HEK293 (cell line): ENCODE results near the gene PSPH.
A peak's percentile ranks its signal among the peaks of the same experiment; 100 is the strongest.

Experiments
- CTCF ChIA-PET: fragments of 350-600 bp; formaldehyde crosslinking; extraction: SDS; loops from one replicate; lab custom pipeline; 2021; ENCODE audit warnings: antibody characterized with exemption; lab: Yijun Ruan, JAX
- POLR2A ChIA-PET: fragments of 300-600 bp; formaldehyde crosslinking; extraction: SDS; loops from one replicate; lab custom pipeline; 2020; ENCODE audit warnings: antibody characterized with exemption, inconsistent platforms; lab: Yijun Ruan, JAX
- H3K27ac ChIP-seq: fragments of 200-500 bp; sonication (Bioruptor generic); 2 replicates; pipeline ENCODE4 v1.5.1; 2014; ENCODE audit warnings: low read depth, low read length, control low read depth, inconsistent platforms; ENCODE audit errors: extremely low read depth
- H3K36me3 ChIP-seq, 2 experiments: fragments of 200-500 bp in 1 of 2; sonication (Bioruptor generic) in 1 of 2; 1 replicate in 1 of 2; 2 replicates in 1 of 2; pipeline ENCODE4 v1.5.1; 2014 to 2017; ENCODE audit warnings: inconsistent platforms in 2 of 2, low read length in 2 of 2; ENCODE audit not compliant: control insufficient read depth in 2 of 2, insufficient read depth in 1 of 2
- H3K4me1 ChIP-seq: fragments of 200-500 bp; sonication (Bioruptor generic); 2 replicates; pipeline ENCODE4 v1.5.1; 2014; ENCODE audit warnings: mild to moderate bottlenecking, low read length, inconsistent platforms; ENCODE audit not compliant: control insufficient read depth, insufficient read depth
- H3K4me3 ChIP-seq: 2 replicates; pipeline ENCODE4 v1.5.1; 2011; ENCODE audit warnings: low read depth, mild to moderate bottlenecking, control low read depth, low read length, moderate library complexity
- H3K9me3 ChIP-seq: fragments of 200-500 bp; sonication (Bioruptor generic); 2 replicates; pipeline ENCODE4 v1.5.1; 2014; ENCODE audit warnings: low read depth, low read length, inconsistent platforms; ENCODE audit not compliant: control insufficient read depth, insufficient read depth
- INSM2 ChIP-seq: fragments of 450-650 bp; formaldehyde crosslinking; IDR thresholded peaks from 2 replicates; pipeline ENCODE4 v1.5.1; 2016; ENCODE audit warnings: missing biosample characterization, missing genetic modification characterization
- KLF10 ChIP-seq: fragments of 450-650 bp; IDR thresholded peaks from 2 replicates; pipeline ENCODE4 v1.5.1; 2018; ENCODE audit warnings: missing biosample characterization, mild to moderate bottlenecking, missing genetic modification characterization
- OSR2 ChIP-seq: fragments of 450-650 bp; formaldehyde crosslinking; IDR thresholded peaks from 2 replicates; pipeline ENCODE4 v1.5.1; 2016; ENCODE audit warnings: missing biosample characterization, missing genetic modification characterization
- PRDM10 ChIP-seq: fragments of 450-650 bp; formaldehyde crosslinking; IDR thresholded peaks from 2 replicates; pipeline ENCODE4 v1.5.1; 2016; ENCODE audit warnings: missing biosample characterization, missing genetic modification characterization
- REST ChIP-seq: fragments of 450-650 bp; formaldehyde crosslinking; IDR thresholded peaks from 2 replicates; pipeline ENCODE4 v1.5.1; 2016; ENCODE audit warnings: missing biosample characterization, missing genetic modification characterization
- TRIM28 ChIP-seq: IDR thresholded peaks from 2 replicates; pipeline ENCODE4 v1.6.1; 2011; ENCODE audit warnings: low read length, control low read depth, borderline replicate concordance
- ZEB2 ChIP-seq: fragments of 450-650 bp; formaldehyde crosslinking; IDR thresholded peaks from 2 replicates; pipeline ENCODE4 v1.5.1; 2016; ENCODE audit warnings: missing biosample characterization, missing genetic modification characterization
- ZFP69B ChIP-seq: fragments of 450-650 bp; formaldehyde crosslinking; IDR thresholded peaks from 2 replicates; pipeline ENCODE4 v1.5.1; 2016; ENCODE audit warnings: missing biosample characterization, missing genetic modification characterization
- ZNF23 ChIP-seq: fragments of 450-650 bp; formaldehyde crosslinking; IDR thresholded peaks from 2 replicates; pipeline ENCODE4 v1.5.1; 2016; ENCODE audit warnings: missing biosample characterization, missing genetic modification characterization, borderline replicate concordance
- ZNF341 ChIP-seq: fragments of 450-650 bp; formaldehyde crosslinking; IDR thresholded peaks from 2 replicates; pipeline ENCODE4; 2016; ENCODE audit warnings: low read depth, missing biosample characterization, missing genetic modification characterization
- ZNF366 ChIP-seq: fragments of 450-650 bp; formaldehyde crosslinking; conservative IDR thresholded peaks from 2 replicates; pipeline ENCODE4 v1.5.1; 2016; ENCODE audit warnings: missing biosample characterization, missing genetic modification characterization
- ZNF394 ChIP-seq: fragments of 450-650 bp; formaldehyde crosslinking; IDR thresholded peaks from 2 replicates; pipeline ENCODE4 v1.5.1; 2016; ENCODE audit warnings: missing biosample characterization, missing genetic modification characterization, mild to moderate bottlenecking, moderate library complexity, borderline replicate concordance
- ZNF600 ChIP-seq: fragments of 450-650 bp; formaldehyde crosslinking; IDR thresholded peaks from 2 replicates; pipeline ENCODE4 v1.5.1; 2016; ENCODE audit warnings: missing biosample characterization, missing genetic modification characterization
- ZNF792 ChIP-seq: fragments of 450-650 bp; formaldehyde crosslinking; IDR thresholded peaks from 2 replicates; pipeline ENCODE4 v1.5.1; 2016; ENCODE audit warnings: missing biosample characterization, missing genetic modification characterization
- ZSCAN23 ChIP-seq: fragments of 450-650 bp; formaldehyde crosslinking; IDR thresholded peaks from 2 replicates; pipeline ENCODE4 v1.5.1; 2016; ENCODE audit warnings: missing biosample characterization, missing genetic modification characterization

PSPH gene

GRCh38 chr7:56063500-56063881, 12.2 kb upstream of the PSPH start:
- H3K4me1 ChIP-seq: peaks cover 11% of the 10 kb centered on the region
- TF ChIP-seq OSR2 (0 out of 2 replicates have a peak, but pooled peaks have one; percentile 24), ZNF366 (tag by site-specific recombination) (peak; percentile 21; the same call in 1 of the 2 replicates), KLF10 (tag by site-specific recombination) (peak; percentile 65; the same call in 1 of the 2 replicates), ZSCAN23 (tag by site-specific recombination) (no peak)
- H3K36me3 ChIP-seq: peaks cover 51 to 52% of the 10 kb centered on the region in 2 experiments
- no peak overlapping the region for H3K4me3 ChIP-seq
- no peaks in the 10 kb centered on the region for H3K9me3 ChIP-seq
- POLR2A ChIA-PET: interaction anchor here (1.0 to 5.2 kb wide), 5 partner anchors 11 to 36 kb away, joined by 3 to 70 read pairs (median 17); partner anchors contain the start of genes CCT6A and PSPH
- H3K27ac ChIP-seq: peak overlapping the region; percentile 76
- CTCF ChIA-PET: interaction anchor here (0.6 kb wide), 2 partner anchors 11 to 553 kb away, joined by 3 read pairs; no protein-coding TSS in a partner anchor

- H3K36me3 ChIP-seq: peaks cover 59 to 62% of the 10 kb centered on the region in 2 experiments
- ChIA-PET POLR2A (interaction anchor here (0.6 to 5.2 kb wide), 3 partner anchors 11 to 208 kb away, joined by 4 to 70 read pairs (median 6); partner anchors contain the start of genes CCT6A and PSPH), CTCF (interaction anchor here (1.1 kb wide), 1 partner anchor 11 kb away, joined by 4 read pairs; no protein-coding TSS in a partner anchor)
- peak; percentile 14; the same call in 1 of the 2 replicates for TF ChIP-seq ZEB2 (tag by site-specific recombination)
- no peak for TF ChIP-seq REST (tag by site-specific recombination)
- no peak for TF ChIP-seq ZNF341
- no peak for TF ChIP-seq ZFP69B
- 0 out of 2 replicates have a peak, but pooled peaks have one; percentile 9 for TF ChIP-seq ZNF600 (tag by site-specific recombination)
- peak; percentile 33; the same call in 1 of the 2 replicates for TF ChIP-seq ZNF394
- TF ChIP-seq ZNF792 (tag by site-specific recombination): no peak
- 0 out of 2 replicates have a peak, but pooled peaks have one; percentile 23 for TF ChIP-seq PRDM10
- no peak for TF ChIP-seq TRIM28
- TF ChIP-seq ZNF23: no peak
- TF ChIP-seq INSM2 (tag by site-specific recombination): no peak
- H3K4me3 ChIP-seq: no peak overlapping the region
- H3K4me1 ChIP-seq: peaks cover 11% of the 10 kb centered on the region
- H3K9me3 ChIP-seq: no peaks in the 10 kb centered on the region
- H3K27ac ChIP-seq: 0 out of 2 replicates have a peak overlapping the region, but pooled peaks have one; percentile 76
Measured at GRCh38 chr7:56062382-56062781, 11.1 kb upstream of the PSPH start.
